CD4-positive, alpha-beta T cell (primary cell): ENCODE measurements around the gene CNOT6L. TPM values are rescaled to one million over a fixed set of nuclear protein-coding genes. Genes with fewer than 3 reads are reported as not detected.

Source experiments
- ATAC-seq: fragments of 200-7000 bp; cut with Tn5 transposase; one replicate; pipeline ENCODE4 v1.10.0; 2022; ENCODE audit warnings: mild to moderate bottlenecking; ENCODE audit not compliant: poor library complexity
- CTCF ChIA-PET: fragments of 350-600 bp; sonication (Branson Sonifier 250); formaldehyde crosslinking; loops from one replicate; lab custom pipeline; 2021; ENCODE audit warnings: antibody characterized with exemption, inconsistent platforms; lab: Charles Lee
- POLR2A ChIA-PET: fragments of 350-600 bp; sonication (Branson Sonifier 250); formaldehyde crosslinking; loops from one replicate; lab custom pipeline; 2021; ENCODE audit warnings: antibody characterized with exemption, inconsistent platforms; lab: Charles Lee
- DNase-seq, 14 experiments: peaks; one replicate each; pipeline ENCODE4 v3.0.0-alpha.2; 2013 to 2020; ENCODE audit warnings: mixed read lengths in 2 of 14
- H3K27ac ChIP-seq, 2 donors: one replicate each; pipeline versions ENCODE4 v1.5.1 to v1.7.0; 2013; ENCODE audit warnings: low read length in 2 of 2, low read depth in 1 of 2, mild to moderate bottlenecking in 1 of 2
- H3K27me3 ChIP-seq, 2 experiments: 1 replicate in 1 of 2; 2 replicates in 1 of 2; pipeline versions ENCODE4 v1.6.1 to v1.7.0; 2013; ENCODE audit warnings: low read length in 2 of 2, control low read depth in 1 of 2, mild to moderate bottlenecking in 1 of 2, moderate library complexity in 1 of 2; ENCODE audit not compliant: insufficient read depth in 2 of 2, control insufficient read depth in 1 of 2
- H3K36me3 ChIP-seq: one replicate; pipeline ENCODE4 v1.6.1; 2013; ENCODE audit warnings: low read length, control low read depth; ENCODE audit not compliant: insufficient read depth
- H3K4me1 ChIP-seq: one replicate; pipeline ENCODE4 v1.6.1; 2013; ENCODE audit warnings: low read length, control low read depth; ENCODE audit not compliant: insufficient read depth
- H3K4me3 ChIP-seq: one replicate; pipeline ENCODE4 v1.5.1; 2013; ENCODE audit warnings: mild to moderate bottlenecking, low read length, moderate library complexity
- H3K9me3 ChIP-seq, 2 experiments: 1 replicate in 1 of 2; 2 replicates in 1 of 2; pipeline versions ENCODE4 v1.6.1 to v1.7.0; 2013; ENCODE audit warnings: low read length in 2 of 2, mild to moderate bottlenecking in 2 of 2, control low read depth in 1 of 2, moderate library complexity in 1 of 2; ENCODE audit not compliant: control insufficient read depth in 1 of 2, insufficient read depth in 1 of 2
- H3K27ac Mint-ChIP-seq: one replicate; pipeline ENCODE4 v1.8.0; 2020; ENCODE audit warnings: mixed read lengths
- H3K27me3 Mint-ChIP-seq: one replicate; pipeline ENCODE4 v1.8.0; 2021; ENCODE audit warnings: mixed read lengths
- H3K36me3 Mint-ChIP-seq: one replicate; pipeline ENCODE4 v1.8.0; 2021; ENCODE audit warnings: low read depth, mixed read lengths
- H3K4me1 Mint-ChIP-seq: one replicate; pipeline ENCODE4 v1.8.0; 2021; ENCODE audit warnings: low read depth, mixed read lengths
- H3K4me3 Mint-ChIP-seq: one replicate; pipeline ENCODE4 v1.8.0; 2020; ENCODE audit warnings: mild to moderate bottlenecking, mixed read lengths
- H3K9me3 Mint-ChIP-seq: one replicate; pipeline ENCODE4 v1.8.0; 2020; ENCODE audit warnings: mixed read lengths
- intact Hi-C, 2 experiments: fragments of 100-400 bp; cut with DNase I in 1 of 2; cut with micrococcal nuclease in 1 of 2; formaldehyde crosslinking; loops; one replicate each; pipeline versions ENCODE4 v1.15.1 to v1.9.0; 2023 to 2025; cut with DNase I, micrococcal nuclease
- total RNA-seq, 174 experiments: library from RNA in 2 of 174; stranded (reverse) in 2 of 174; gene quantifications; one replicate each; pipeline ENCODE4 v1.2.3 and lab custom pipeline; 2021 to 2026
- TF ChIP-seq, protein P1 (sequence below): fragments of 200-600 bp; IDR thresholded peaks from one replicate; pipeline ENCODE4 v1.8.0; 2022; ENCODE audit warnings: antibody characterized with exemption, mild to moderate bottlenecking

Gene CNOT6L
- total RNA-seq, 2 experiments from 2014 or later, result 216 to 234 TPM

- intact Hi-C loops, result no loop called here
- POLR2A ChIA-PET, result no interaction called here
- Mint-ChIP-seq H3K9me3 (no peaks in the 10 kb centered on the region), H3K4me3 (no peak overlapping the region), H3K27me3 (no peaks in the 10 kb centered on the region), H3K4me1 (no peaks in the 10 kb centered on the region), H3K27ac (no peak overlapping the region), H3K36me3 (peaks cover 7% of the 10 kb centered on the region)
- no peaks in the 10 kb centered on the region for H3K36me3 ChIP-seq
- DNase-seq, result no peak
- H3K4me1 ChIP-seq, result no peaks in the 10 kb centered on the region
- no peaks in the 10 kb centered on the region for H3K9me3 ChIP-seq
- H3K27ac ChIP-seq, result no peak overlapping the region
- no peak for ATAC-seq
- TF ChIP-seq, protein P1, sequence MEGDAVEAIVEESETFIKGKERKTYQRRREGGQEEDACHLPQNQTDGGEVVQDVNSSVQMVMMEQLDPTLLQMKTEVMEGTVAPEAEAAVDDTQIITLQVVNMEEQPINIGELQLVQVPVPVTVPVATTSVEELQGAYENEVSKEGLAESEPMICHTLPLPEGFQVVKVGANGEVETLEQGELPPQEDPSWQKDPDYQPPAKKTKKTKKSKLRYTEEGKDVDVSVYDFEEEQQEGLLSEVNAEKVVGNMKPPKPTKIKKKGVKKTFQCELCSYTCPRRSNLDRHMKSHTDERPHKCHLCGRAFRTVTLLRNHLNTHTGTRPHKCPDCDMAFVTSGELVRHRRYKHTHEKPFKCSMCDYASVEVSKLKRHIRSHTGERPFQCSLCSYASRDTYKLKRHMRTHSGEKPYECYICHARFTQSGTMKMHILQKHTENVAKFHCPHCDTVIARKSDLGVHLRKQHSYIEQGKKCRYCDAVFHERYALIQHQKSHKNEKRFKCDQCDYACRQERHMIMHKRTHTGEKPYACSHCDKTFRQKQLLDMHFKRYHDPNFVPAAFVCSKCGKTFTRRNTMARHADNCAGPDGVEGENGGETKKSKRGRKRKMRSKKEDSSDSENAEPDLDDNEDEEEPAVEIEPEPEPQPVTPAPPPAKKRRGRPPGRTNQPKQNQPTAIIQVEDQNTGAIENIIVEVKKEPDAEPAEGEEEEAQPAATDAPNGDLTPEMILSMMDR, result no peak
- H3K27me3 ChIP-seq, result no peaks in the 10 kb centered on the region
- H3K4me3 ChIP-seq, result no peak overlapping the region
- CTCF ChIA-PET, result no interaction called here
Measured at GRCh38 chr4:77706717-77707116, 112.5 kb downstream of the CNOT6L start.

GRCh38 chr4:77703666-77704065, 115.5 kb downstream of the CNOT6L start:
- DNase-seq (no peak), ATAC-seq (no peak)
- no peak overlapping the region for H3K4me3 ChIP-seq
- CTCF ChIA-PET, result interaction anchor here (0.6 kb wide), 1 partner anchor 1157 kb away, joined by 3 read pairs; no protein-coding TSS in a partner anchor
- no peaks in the 10 kb centered on the region for H3K36me3 ChIP-seq
- H3K4me1 ChIP-seq, result no peaks in the 10 kb centered on the region
- no peak overlapping the region for H3K27ac Mint-ChIP-seq
- H3K27ac ChIP-seq, result no peak overlapping the region
- no peak overlapping the region for H3K4me3 Mint-ChIP-seq
- no peaks in the 10 kb centered on the region for H3K36me3 Mint-ChIP-seq
- H3K9me3 ChIP-seq, result no peaks in the 10 kb centered on the region
- H3K9me3 Mint-ChIP-seq, result no peaks in the 10 kb centered on the region
- no peaks in the 10 kb centered on the region for H3K27me3 Mint-ChIP-seq
- POLR2A ChIA-PET, result no interaction called here
- H3K27me3 ChIP-seq, result no peaks in the 10 kb centered on the region
- TF ChIP-seq, protein P1, result no peak
- H3K4me1 Mint-ChIP-seq, result no peaks in the 10 kb centered on the region
- intact Hi-C loops, result no loop called here

DNA sequence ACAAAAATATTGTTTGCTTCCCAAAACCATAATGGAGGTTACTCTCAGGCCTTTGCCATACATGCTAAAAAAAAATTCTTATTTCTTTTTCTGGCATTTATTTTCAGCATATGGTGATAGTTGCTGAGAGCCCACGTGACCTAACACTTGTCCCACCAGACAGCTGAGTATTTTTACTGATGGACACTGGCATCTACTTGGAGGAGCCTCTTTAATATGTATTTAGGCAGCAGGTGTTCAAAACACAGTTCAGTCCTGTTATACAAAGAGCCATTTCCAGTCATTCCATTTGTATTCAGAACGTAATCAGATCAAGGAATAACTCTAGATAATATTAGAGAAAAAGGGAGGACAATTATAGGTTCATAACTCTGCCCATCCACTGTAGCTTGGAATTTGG, 118.0 kb downstream of the CNOT6L start:
- H3K9me3 ChIP-seq, result no peaks in the 10 kb centered on the region
- H3K9me3 Mint-ChIP-seq, result no peaks in the 10 kb centered on the region
- no peaks in the 10 kb centered on the region for H3K36me3 Mint-ChIP-seq
- ChIA-PET CTCF (no interaction called here), POLR2A (no interaction called here)
- H3K27me3 ChIP-seq, result no peaks in the 10 kb centered on the region
- TF ChIP-seq, protein P1, result no peak
- H3K27ac Mint-ChIP-seq, result no peak overlapping the region
- DNase-seq, result no peak
- H3K27me3 Mint-ChIP-seq, result no peaks in the 10 kb centered on the region
- no peak overlapping the region for H3K4me3 Mint-ChIP-seq
- H3K27ac ChIP-seq, result no peak overlapping the region
- H3K36me3 ChIP-seq, result no peaks in the 10 kb centered on the region
- no peak overlapping the region for H3K4me3 ChIP-seq
- H3K4me1 ChIP-seq, result no peaks in the 10 kb centered on the region
- H3K4me1 Mint-ChIP-seq, result no peaks in the 10 kb centered on the region
- no peak for ATAC-seq
- intact Hi-C loops, result no loop called here
